ENCODE results near the gene GGNBP2. TPM values are rescaled to one million over a fixed set of nuclear protein-coding genes. Genes with fewer than 3 reads are reported as not detected.

Gene GGNBP2
- total RNA-seq, 1 donor: 68.1 TPM

GRCh38 chr17:36583787-36584186 is 39.1 kb downstream of the GGNBP2 start:
- TF ChIP-seq, protein P1, sequence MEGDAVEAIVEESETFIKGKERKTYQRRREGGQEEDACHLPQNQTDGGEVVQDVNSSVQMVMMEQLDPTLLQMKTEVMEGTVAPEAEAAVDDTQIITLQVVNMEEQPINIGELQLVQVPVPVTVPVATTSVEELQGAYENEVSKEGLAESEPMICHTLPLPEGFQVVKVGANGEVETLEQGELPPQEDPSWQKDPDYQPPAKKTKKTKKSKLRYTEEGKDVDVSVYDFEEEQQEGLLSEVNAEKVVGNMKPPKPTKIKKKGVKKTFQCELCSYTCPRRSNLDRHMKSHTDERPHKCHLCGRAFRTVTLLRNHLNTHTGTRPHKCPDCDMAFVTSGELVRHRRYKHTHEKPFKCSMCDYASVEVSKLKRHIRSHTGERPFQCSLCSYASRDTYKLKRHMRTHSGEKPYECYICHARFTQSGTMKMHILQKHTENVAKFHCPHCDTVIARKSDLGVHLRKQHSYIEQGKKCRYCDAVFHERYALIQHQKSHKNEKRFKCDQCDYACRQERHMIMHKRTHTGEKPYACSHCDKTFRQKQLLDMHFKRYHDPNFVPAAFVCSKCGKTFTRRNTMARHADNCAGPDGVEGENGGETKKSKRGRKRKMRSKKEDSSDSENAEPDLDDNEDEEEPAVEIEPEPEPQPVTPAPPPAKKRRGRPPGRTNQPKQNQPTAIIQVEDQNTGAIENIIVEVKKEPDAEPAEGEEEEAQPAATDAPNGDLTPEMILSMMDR (IDR thresholded peaks at IDR 0.05; ENCODE audit: insufficient read depth, low read length): no peak
- no peak for DNase-seq (ENCODE audit: low read depth)
- no peak overlapping the region for H3K4me3 ChIP-seq (ENCODE audit: low read depth, low read length)

GRCh38 chr17:36586138-36586537 is 41.4 kb downstream of the GGNBP2 start:
- no peak for DNase-seq (ENCODE audit: low read depth)
- no peak overlapping the region for H3K4me3 ChIP-seq (ENCODE audit: low read depth, low read length)
- TF ChIP-seq, protein P1 (IDR thresholded peaks at IDR 0.05; ENCODE audit: insufficient read depth, low read length): no peak

GRCh38 chr17:36590082-36590481 is 45.4 kb downstream of the GGNBP2 start:
- TF ChIP-seq, protein P1 (IDR thresholded peaks at IDR 0.05; ENCODE audit: insufficient read depth, low read length): no peak
- peak; percentile 24 for DNase-seq (ENCODE audit: low read depth)
- H3K4me3 ChIP-seq (ENCODE audit: low read depth, low read length): no peak overlapping the region

- TF ChIP-seq, protein P1 (IDR thresholded peaks at IDR 0.05; ENCODE audit: insufficient read depth, low read length): no peak
- peak; percentile 48 for DNase-seq (ENCODE audit: low read depth)
These were observed 47.0 kb downstream of the GGNBP2 start, which contains the start of gene DHRS11 for GRCh38 chr17:36591434-36592315. DHRS11 (plus strand) TSS chr17:36591879; CDS start chr17:36592010, 131 bp downstream.

GRCh38 chr17:36592316-36592715 is 47.6 kb downstream of the GGNBP2 start:
- TF ChIP-seq, protein P1 (IDR thresholded peaks at IDR 0.05; ENCODE audit: insufficient read depth, low read length): no peak
- no peak for DNase-seq (ENCODE audit: low read depth)
- H3K4me3 ChIP-seq (ENCODE audit: low read depth, low read length): peak overlapping the region; percentile 74

More at GRCh38 chr17:36591434-36592315, 47.0 kb downstream of the GGNBP2 start, which contains the start of gene DHRS11:
- peak within 1 kb of the TSS; percentile 74 for H3K4me3 ChIP-seq (ENCODE audit: low read depth, low read length)

DNA sequence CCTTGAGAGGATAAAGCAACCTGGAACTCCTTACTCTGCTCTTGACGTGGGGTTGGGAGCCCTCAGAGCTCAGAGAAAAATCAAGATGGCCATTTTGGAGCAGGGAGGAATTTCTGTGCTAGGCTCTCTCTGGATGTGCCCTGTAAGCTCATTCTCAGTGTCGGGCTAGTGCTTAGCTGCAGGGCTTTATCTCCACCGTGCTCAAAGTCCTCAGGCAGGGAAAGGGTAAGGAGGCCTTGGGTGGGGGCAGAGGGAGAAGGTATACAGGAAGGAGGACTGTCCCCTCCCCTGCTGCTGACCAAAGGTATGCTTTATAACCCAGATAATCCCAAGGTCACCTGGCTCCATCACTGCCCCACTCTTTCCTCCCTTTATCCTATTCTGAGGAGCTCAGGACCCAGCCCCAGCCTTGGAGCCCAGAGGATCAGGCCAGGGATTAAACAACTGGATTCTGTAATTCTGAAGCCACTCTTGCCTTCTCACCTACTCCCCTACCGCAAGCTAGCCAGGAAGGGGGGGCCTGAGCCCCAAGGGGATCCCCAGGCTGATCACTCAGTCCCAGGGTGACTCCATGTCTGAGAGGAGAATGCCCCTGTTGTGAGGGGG is 48.1 kb downstream of the GGNBP2 start:
- no peak for DNase-seq (ENCODE audit: low read depth)
- TF ChIP-seq, protein P1 (IDR thresholded peaks at IDR 0.05; ENCODE audit: insufficient read depth, low read length): no peak

More for the DNA sequence above, 48.1 kb downstream of the GGNBP2 start:
- peak overlapping the region; percentile 74 for H3K4me3 ChIP-seq (ENCODE audit: low read depth, low read length)
